NT2/D1 (cell line): Measurements from ENCODE around the gene PALD1.

Experiments used
- DNase-seq: peaks from one replicate; pipeline ENCODE4 v3.0.0-alpha.2; 2011; ENCODE audit warnings: low read depth, low spot score
- H3K27me3 ChIP-seq: 2 replicates; pipeline ENCODE4 v1.6.0; 2011; ENCODE audit warnings: mild to moderate bottlenecking; ENCODE audit not compliant: insufficient read length, insufficient read depth
- H3K36me3 ChIP-seq: 2 replicates; pipeline ENCODE4 v1.6.1; 2011; ENCODE audit warnings: mild to moderate bottlenecking, low read length, mixed read lengths; ENCODE audit not compliant: insufficient read depth, insufficient read length
- H3K4me1 ChIP-seq: 2 replicates; pipeline ENCODE4 v1.5.1; 2011; ENCODE audit not compliant: insufficient read depth, insufficient read length
- H3K4me3 ChIP-seq: 2 replicates; pipeline ENCODE4 v1.5.1; 2011; ENCODE audit warnings: low read depth; ENCODE audit not compliant: insufficient read length
- H3K9ac ChIP-seq: 2 replicates; pipeline ENCODE4 v1.6.0; 2011; ENCODE audit warnings: low read depth; ENCODE audit not compliant: insufficient read length
- H3K9me3 ChIP-seq: 2 replicates; pipeline ENCODE4 v1.5.1; 2011; ENCODE audit warnings: mild to moderate bottlenecking, low read length; ENCODE audit not compliant: insufficient read depth
- SUZ12 ChIP-seq: IDR thresholded peaks from 2 replicates; pipeline ENCODE4 v1.6.1; 2011; ENCODE audit not compliant: insufficient read length, insufficient read depth; ENCODE audit errors: extremely low read depth
- YY1 ChIP-seq: IDR thresholded peaks from 2 replicates; pipeline ENCODE4 v1.6.1; 2011; ENCODE audit not compliant: insufficient read length, insufficient read depth
- ZNF274 ChIP-seq: IDR thresholded peaks from 2 replicates; pipeline ENCODE4 v1.6.1; 2011; ENCODE audit warnings: mild to moderate bottlenecking, low read depth, low read length

The PALD1 gene

GRCh38 chr10:70459061-70459773 lies 19.4 kb upstream of the PALD1 start:
- peaks cover 12% of the 10 kb centered on the region for H3K4me1 ChIP-seq
- H3K4me3 ChIP-seq, result peak overlapping the region; percentile 49
- DNase-seq, result no peak
- H3K27me3 ChIP-seq, result peaks cover 16% of the 10 kb centered on the region
- no peak for TF ChIP-seq YY1
- no peak for TF ChIP-seq ZNF274
- no peak for TF ChIP-seq SUZ12
- no peaks in the 10 kb centered on the region for H3K36me3 ChIP-seq
- H3K9ac ChIP-seq, result peak overlapping the region; percentile 51
- H3K9me3 ChIP-seq, result no peaks in the 10 kb centered on the region

GRCh38 chr10:70459774-70460490 lies 18.6 kb upstream of the PALD1 start:
- H3K9ac ChIP-seq, result peak overlapping the region; percentile 51
- H3K36me3 ChIP-seq, result no peaks in the 10 kb centered on the region
- H3K9me3 ChIP-seq, result no peaks in the 10 kb centered on the region
- no peak overlapping the region for H3K4me3 ChIP-seq
- peaks cover 12% of the 10 kb centered on the region for H3K4me1 ChIP-seq
- no peak for DNase-seq
- peaks cover 16% of the 10 kb centered on the region for H3K27me3 ChIP-seq
- no peak for TF ChIP-seq ZNF274
- TF ChIP-seq YY1, result no peak
- no peak for TF ChIP-seq SUZ12

- Histone ChIP-seq H3K4me3 (no peak overlapping the region), H3K9ac (no peak overlapping the region), H3K27me3 (peaks cover 12% of the 10 kb centered on the region), H3K9me3 (no peaks in the 10 kb centered on the region), H3K4me1 (peaks cover 12% of the 10 kb centered on the region), H3K36me3 (no peaks in the 10 kb centered on the region)
- TF ChIP-seq ZNF274, result no peak
- no peak for DNase-seq
Measured at GRCh38 chr10:70461397-70462348, 16.9 kb upstream of the PALD1 start.

GRCh38 chr10:70462349-70462984 lies 16.1 kb upstream of the PALD1 start:
- Histone ChIP-seq H3K36me3 (no peaks in the 10 kb centered on the region), H3K27me3 (peaks cover 7% of the 10 kb centered on the region), H3K4me1 (peaks cover 12% of the 10 kb centered on the region), H3K9me3 (no peaks in the 10 kb centered on the region), H3K9ac (no peak overlapping the region), H3K4me3 (no peak overlapping the region)
- DNase-seq, result no peak
- TF ChIP-seq ZNF274 (no peak), YY1 (no peak), SUZ12 (no peak)

- Histone ChIP-seq H3K9me3 (no peaks in the 10 kb centered on the region), H3K4me1 (peaks cover 9% of the 10 kb centered on the region), H3K4me3 (no peak overlapping the region), H3K9ac (no peak overlapping the region), H3K27me3 (no peaks in the 10 kb centered on the region), H3K36me3 (no peaks in the 10 kb centered on the region)
- no peak for TF ChIP-seq YY1
- TF ChIP-seq SUZ12, result no peak
- no peak for TF ChIP-seq ZNF274
- DNase-seq, result no peak
Measured at GRCh38 chr10:70465278-70465677, 13.3 kb upstream of the PALD1 start.

GRCh38 chr10:70465832-70466231 lies 12.7 kb upstream of the PALD1 start:
- H3K27me3 ChIP-seq, result no peaks in the 10 kb centered on the region
- TF ChIP-seq YY1, result no peak
- no peak for TF ChIP-seq ZNF274
- no peak for TF ChIP-seq SUZ12
- H3K9me3 ChIP-seq, result no peaks in the 10 kb centered on the region
- no peaks in the 10 kb centered on the region for H3K36me3 ChIP-seq
- no peak for DNase-seq
- no peak overlapping the region for H3K4me3 ChIP-seq
- H3K9ac ChIP-seq, result no peak overlapping the region
- peaks cover 9% of the 10 kb centered on the region for H3K4me1 ChIP-seq

GRCh38 chr10:70466951-70467350 lies 11.6 kb upstream of the PALD1 start:
- Histone ChIP-seq H3K27me3 (no peaks in the 10 kb centered on the region), H3K9ac (peak overlapping the region; percentile 21), H3K36me3 (no peaks in the 10 kb centered on the region), H3K9me3 (no peaks in the 10 kb centered on the region), H3K4me3 (no peak overlapping the region), H3K4me1 (peaks cover 9% of the 10 kb centered on the region)
- DNase-seq, result no peak
- TF ChIP-seq ZNF274 (no peak), SUZ12 (no peak), YY1 (no peak)
